ENCODE data around the gene SMG6.

SMG6 gene

GRCh38 chr17:2110436-2110835 lies 193.1 kb downstream of the SMG6 start:
- H3K4me3 ChIP-seq (ENCODE audit: low read depth, low read length): no peak overlapping the region

- H3K4me3 ChIP-seq (ENCODE audit: low read depth, low read length): no peak overlapping the region
Observed at GRCh38 chr17:2108170-2108569, 195.4 kb downstream of the SMG6 start.

- no peak overlapping the region for H3K4me3 ChIP-seq (ENCODE audit: low read depth, low read length)
Observed at GRCh38 chr17:2107506-2107905, 196.1 kb downstream of the SMG6 start.

GRCh38 chr17:2107050-2107449 lies 196.5 kb downstream of the SMG6 start:
- no peak overlapping the region for H3K4me3 ChIP-seq (ENCODE audit: low read depth, low read length)

- no peak overlapping the region for H3K4me3 ChIP-seq (ENCODE audit: low read depth, low read length)
Observed at GRCh38 chr17:2106308-2106955, 197.2 kb downstream of the SMG6 start.

GRCh38 chr17:2105663-2106062 lies 197.9 kb downstream of the SMG6 start:
- no peak overlapping the region for H3K4me3 ChIP-seq (ENCODE audit: low read depth, low read length)

GRCh38 chr17:2102931-2103809 lies 200.4 kb downstream of the SMG6 start:
- H3K4me3 ChIP-seq (ENCODE audit: low read depth, low read length): no peak overlapping the region

- H3K4me3 ChIP-seq (ENCODE audit: low read depth, low read length): no peak overlapping the region
Observed at GRCh38 chr17:2101448-2102257, 201.9 kb downstream of the SMG6 start.

- no peak overlapping the region for H3K4me3 ChIP-seq (ENCODE audit: low read depth, low read length)
Observed at GRCh38 chr17:2095536-2095910, 208.1 kb downstream of the SMG6 start.

GRCh38 chr17:2094891-2095535 lies 208.6 kb downstream of the SMG6 start:
- H3K4me3 ChIP-seq (ENCODE audit: low read depth, low read length): no peak overlapping the region

GRCh38 chr17:2093349-2093748 lies 210.2 kb downstream of the SMG6 start:
- no peak overlapping the region for H3K4me3 ChIP-seq (ENCODE audit: low read depth, low read length)

GRCh38 chr17:2092253-2092652 lies 211.3 kb downstream of the SMG6 start:
- no peak overlapping the region for H3K4me3 ChIP-seq (ENCODE audit: low read depth, low read length)

GRCh38 chr17:2090804-2091534 lies 212.6 kb downstream of the SMG6 start:
- no peak overlapping the region for H3K4me3 ChIP-seq (ENCODE audit: low read depth, low read length)

GRCh38 chr17:2090210-2090641 lies 213.4 kb downstream of the SMG6 start:
- H3K4me3 ChIP-seq (ENCODE audit: low read depth, low read length): no peak overlapping the region

- no peak overlapping the region for H3K4me3 ChIP-seq (ENCODE audit: low read depth, low read length)
Observed at GRCh38 chr17:2089021-2089422, 214.6 kb downstream of the SMG6 start.

- no peak overlapping the region for H3K4me3 ChIP-seq (ENCODE audit: low read depth, low read length)
Observed at GRCh38 chr17:2087597-2088211, 215.9 kb downstream of the SMG6 start.

GRCh38 chr17:2086306-2086705 lies 217.3 kb downstream of the SMG6 start:
- no peak overlapping the region for H3K4me3 ChIP-seq (ENCODE audit: low read depth, low read length)

GRCh38 chr17:2085648-2085949 lies 218.0 kb downstream of the SMG6 start:
- no peak overlapping the region for H3K4me3 ChIP-seq (ENCODE audit: low read depth, low read length)

- no peak overlapping the region for H3K4me3 ChIP-seq (ENCODE audit: low read depth, low read length)
Observed at GRCh38 chr17:2084766-2085647, 218.6 kb downstream of the SMG6 start.
